Epidermal melanocyte (primary cell): ENCODE results near the gene DPEP2.
"Not testable (repeated sequence)": the region's sequence is repeated elsewhere in the genome, so short reads cannot be mapped to it uniquely, and the experiment has no call there.

ENCODE experiments used
- DNase-seq: peaks from one replicate; pipeline ENCODE4 v3.0.0; 2011; ENCODE audit warnings: low spot score; ENCODE audit not compliant: insufficient read length

The DPEP2 gene

GRCh38 chr16:67998779-67999688, at the start of gene DPEP2:
Gene DPEP2 (minus strand): TSS chr16:67999484. CDS start chr16:67993212, 6,272 bp downstream.
- not testable (repeated sequence) for DNase-seq

- no peak for DNase-seq
Measured at GRCh38 chr16:68047987-68048386, 48.7 kb upstream of the DPEP2 start.

GRCh38 chr16:68046106-68046505, 46.8 kb upstream of the DPEP2 start:
- no peak for DNase-seq

- no peak for DNase-seq
Measured at GRCh38 chr16:68041783-68042182, 42.5 kb upstream of the DPEP2 start.

GRCh38 chr16:68040506-68041288, 41.4 kb upstream of the DPEP2 start:
- peak; percentile 46 for DNase-seq

- no peak for DNase-seq
Measured at GRCh38 chr16:68037841-68038597, 38.7 kb upstream of the DPEP2 start.

- DNase-seq = no peak
Measured at GRCh38 chr16:68035227-68035626, 35.9 kb upstream of the DPEP2 start.

- no peak for DNase-seq
Measured at GRCh38 chr16:68033101-68033500, 33.8 kb upstream of the DPEP2 start.

GRCh38 chr16:68031951-68032350, 32.7 kb upstream of the DPEP2 start:
- no peak for DNase-seq

GRCh38 chr16:68030108-68030507, 30.8 kb upstream of the DPEP2 start:
- not testable (repeated sequence) for DNase-seq

- DNase-seq = no peak
Measured at GRCh38 chr16:68028996-68029395, 29.7 kb upstream of the DPEP2 start.

- DNase-seq = peak; percentile 82
Measured at GRCh38 chr16:68022728-68023537, 23.6 kb upstream of the DPEP2 start, which contains the start of the genes DDX28 and DUS2. Gene DDX28 (minus strand): TSS chr16:68023232. CDS start chr16:68023202, 30 bp downstream. Gene DUS2 (plus strand): TSS chr16:68023284. CDS start chr16:68038024, 14,740 bp downstream.

GRCh38 chr16:68022278-68022727, 23.0 kb upstream of the DPEP2 start:
- peak; percentile 13 for DNase-seq

- no peak for DNase-seq
Measured at GRCh38 chr16:68021490-68021889, 22.2 kb upstream of the DPEP2 start.

- DNase-seq = no peak
Measured at GRCh38 chr16:68019167-68019680, 19.9 kb upstream of the DPEP2 start.

GRCh38 chr16:68015681-68016080, 16.4 kb upstream of the DPEP2 start, which contains the start of gene DPEP2NB:
Gene DPEP2NB (minus strand): TSS chr16:68015911. CDS start chr16:68015770, 141 bp downstream.
- DNase-seq = no peak

- no peak for DNase-seq
Measured at GRCh38 chr16:68013440-68013839, 14.2 kb upstream of the DPEP2 start.

GRCh38 chr16:68009872-68010271, 10.6 kb upstream of the DPEP2 start:
- DNase-seq = not testable (repeated sequence)

- peak; percentile 8 for DNase-seq
Measured at GRCh38 chr16:68009157-68009735, 10.0 kb upstream of the DPEP2 start.
